Measurements from ENCODE around the gene SH2B3. TPM values are rescaled to one million over a fixed set of nuclear protein-coding genes. Genes with fewer than 3 reads are reported as not detected.

Gene SH2B3
- total and polyA plus RNA-seq, 2 of the 13 experiments (the other 11 are each of a cell fraction or from before 2014, with no cell fraction given), result 6.8 to 6.9 TPM

DNA sequence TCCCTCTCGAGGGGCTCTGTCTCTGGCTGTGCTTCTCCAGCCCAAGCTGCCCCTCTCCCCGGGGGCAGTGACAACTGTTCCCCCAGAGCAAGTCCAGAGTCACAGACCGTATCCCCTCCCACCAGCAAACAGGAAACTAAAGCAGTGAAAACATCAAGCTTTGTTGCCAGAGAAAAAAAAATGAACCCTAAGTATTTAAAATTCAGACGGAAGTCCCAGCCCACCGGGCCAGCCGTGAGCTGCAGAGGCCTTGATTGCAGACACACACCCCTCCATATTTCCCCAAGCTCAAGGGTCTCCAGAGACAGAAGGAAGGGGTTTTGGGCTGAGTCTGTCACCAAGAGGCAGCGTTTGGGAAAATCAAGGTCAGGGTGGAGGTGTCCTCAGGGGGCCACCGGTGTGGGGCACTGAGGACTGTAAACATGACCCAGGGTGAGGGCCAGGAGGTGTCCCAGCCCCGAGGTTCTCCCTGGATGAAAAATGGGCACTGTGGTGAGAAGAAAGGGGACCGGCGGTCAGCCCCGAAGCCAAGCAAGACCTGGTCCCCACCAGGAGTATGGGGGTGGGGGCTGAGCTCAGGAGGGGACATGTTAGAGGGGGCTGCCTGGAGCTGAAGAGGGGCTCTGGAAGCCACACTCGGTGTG, 44.5 kb upstream of the SH2B3 start (continued):
- TF ChIP-seq, protein P1, sequence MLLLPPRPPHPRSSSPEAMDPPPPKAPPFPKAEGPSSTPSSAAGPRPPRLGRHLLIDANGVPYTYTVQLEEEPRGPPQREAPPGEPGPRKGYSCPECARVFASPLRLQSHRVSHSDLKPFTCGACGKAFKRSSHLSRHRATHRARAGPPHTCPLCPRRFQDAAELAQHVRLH (CRISPR knock-in tag; IDR thresholded peaks at IDR 0.05; ENCODE audit: borderline replicate concordance, low read depth), result 0 out of 2 replicates have a peak, but pooled peaks have one; percentile 10
- TF ChIP-seq HDAC2 (CRISPR knock-in tag; IDR thresholded peaks at IDR 0.05), result 0 out of 2 replicates have a peak, but pooled peaks have one; percentile 7
- 0 out of 2 replicates have a peak, but pooled peaks have one; percentile 33 for TF ChIP-seq TBX2 (CRISPR knock-in tag; IDR thresholded peaks at IDR 0.05; ENCODE audit: borderline replicate concordance)
- TF ChIP-seq LCORL (IDR thresholded peaks at IDR 0.05), result no peak
- TF ChIP-seq LCORL (CRISPR knock-in tag; IDR thresholded peaks at IDR 0.05), result 0 out of 2 replicates have a peak, but pooled peaks have one; percentile 17
- TF ChIP-seq PATZ1 (CRISPR knock-in tag; IDR thresholded peaks at IDR 0.05), result peak; percentile 47; the same call in 1 of the 2 replicates
- TF ChIP-seq ELF3 (CRISPR knock-in tag; IDR thresholded peaks at IDR 0.05), result 0 out of 2 replicates have a peak, but pooled peaks have one; percentile 21
- TF ChIP-seq TEAD3 (CRISPR knock-in tag; optimal IDR thresholded peaks at IDR 0.05; ENCODE audit: borderline replicate concordance), result no peak
- TF ChIP-seq HOXA3 (CRISPR knock-in tag; IDR thresholded peaks at IDR 0.05), result peak; percentile 2; the same call in 1 of the 2 replicates
- TF ChIP-seq FOXA1 (IDR thresholded peaks at IDR 0.05), result no peak
- TF ChIP-seq FOXA1 (CRISPR knock-in tag; IDR thresholded peaks at IDR 0.05), result peak; percentile 54
- TF ChIP-seq, protein P2, sequence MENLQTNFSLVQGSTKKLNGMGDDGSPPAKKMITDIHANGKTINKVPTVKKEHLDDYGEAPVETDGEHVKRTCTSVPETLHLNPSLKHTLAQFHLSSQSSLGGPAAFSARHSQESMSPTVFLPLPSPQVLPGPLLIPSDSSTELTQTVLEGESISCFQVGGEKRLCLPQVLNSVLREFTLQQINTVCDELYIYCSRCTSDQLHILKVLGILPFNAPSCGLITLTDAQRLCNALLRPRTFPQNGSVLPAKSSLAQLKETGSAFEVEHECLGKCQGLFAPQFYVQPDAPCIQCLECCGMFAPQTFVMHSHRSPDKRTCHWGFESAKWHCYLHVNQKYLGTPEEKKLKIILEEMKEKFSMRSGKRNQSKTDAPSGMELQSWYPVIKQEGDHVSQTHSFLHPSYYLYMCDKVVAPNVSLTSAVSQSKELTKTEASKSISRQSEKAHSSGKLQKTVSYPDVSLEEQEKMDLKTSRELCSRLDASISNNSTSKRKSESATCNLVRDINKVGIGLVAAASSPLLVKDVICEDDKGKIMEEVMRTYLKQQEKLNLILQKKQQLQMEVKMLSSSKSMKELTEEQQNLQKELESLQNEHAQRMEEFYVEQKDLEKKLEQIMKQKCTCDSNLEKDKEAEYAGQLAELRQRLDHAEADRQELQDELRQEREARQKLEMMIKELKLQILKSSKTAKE (CRISPR knock-in tag; IDR thresholded peaks at IDR 0.05; ENCODE audit: borderline replicate concordance), result peak; percentile 58; the same call in 1 of the 2 replicates
- TF ChIP-seq, protein P3, sequence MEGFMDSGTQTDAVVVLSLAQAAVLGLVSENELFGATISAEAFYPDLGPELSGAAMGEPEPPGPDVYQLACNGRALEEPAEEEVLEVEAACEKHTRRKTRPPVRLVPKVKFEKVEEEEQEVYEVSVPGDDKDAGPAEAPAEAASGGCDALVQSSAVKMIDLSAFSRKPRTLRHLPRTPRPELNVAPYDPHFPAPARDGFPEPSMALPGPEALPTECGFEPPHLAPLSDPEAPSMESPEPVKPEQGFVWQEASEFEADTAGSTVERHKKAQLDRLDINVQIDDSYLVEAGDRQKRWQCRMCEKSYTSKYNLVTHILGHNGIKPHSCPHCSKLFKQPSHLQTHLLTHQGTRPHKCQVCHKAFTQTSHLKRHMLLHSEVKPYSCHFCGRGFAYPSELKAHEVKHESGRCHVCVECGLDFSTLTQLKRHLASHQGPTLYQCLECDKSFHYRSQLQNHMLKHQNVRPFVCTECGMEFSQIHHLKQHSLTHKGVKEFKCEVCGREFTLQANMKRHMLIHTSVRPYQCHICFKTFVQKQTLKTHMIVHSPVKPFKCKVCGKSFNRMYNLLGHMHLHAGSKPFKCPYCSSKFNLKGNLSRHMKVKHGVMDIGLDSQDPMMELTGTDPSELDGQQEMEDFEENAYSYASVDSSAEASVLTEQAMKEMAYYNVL (CRISPR knock-in tag; IDR thresholded peaks at IDR 0.05; ENCODE audit: borderline replicate concordance), result peak; percentile 44; the same call in 1 of the 2 replicates
- TF ChIP-seq ZNF382 (CRISPR knock-in tag; IDR thresholded peaks at IDR 0.05; ENCODE audit: borderline replicate concordance), result no peak
- TF ChIP-seq MED8 (CRISPR knock-in tag; IDR thresholded peaks at IDR 0.05; ENCODE audit: insufficient replicate concordance), result peak; percentile 36
- TF ChIP-seq ZBTB3 (CRISPR knock-in tag; IDR thresholded peaks at IDR 0.05; ENCODE audit: borderline replicate concordance, low read depth), result no peak
- TF ChIP-seq ZNF569 (CRISPR knock-in tag; IDR thresholded peaks at IDR 0.05; ENCODE audit: borderline replicate concordance), result no peak
- no peak for TF ChIP-seq PLSCR1 (CRISPR knock-in tag; IDR thresholded peaks at IDR 0.05; ENCODE audit: borderline replicate concordance)
- TF ChIP-seq TRIM22 (IDR thresholded peaks at IDR 0.05), result no peak
- no peak for TF ChIP-seq HMGA1 (CRISPR knock-in tag; conservative IDR thresholded peaks at IDR 0.05)
- 0 out of 2 replicates have a peak, but pooled peaks have one; percentile 40 for TF ChIP-seq ZNF788 (CRISPR knock-in tag; IDR thresholded peaks at IDR 0.05; ENCODE audit: borderline replicate concordance)

All from HepG2 (cell line).